Activated B cell treated with CpG ODN at 0.5 μM for 24 hours (primary cell): Measurements from ENCODE around the gene KMT2E. TPM values are rescaled to one million over a fixed set of nuclear protein-coding genes. Genes with fewer than 3 reads are reported as not detected.

ENCODE experiments used
- ATAC-seq: fragments of 200-7000 bp; cut with Tn5 transposase; one replicate; pipeline ENCODE4 v1.10.0; 2021; ENCODE audit warnings: low read depth, mild to moderate bottlenecking, moderate library complexity
- CTCF ChIA-PET: fragments of 350-600 bp; sonication (Branson Sonifier 250); formaldehyde crosslinking; loops from one replicate; lab custom pipeline; 2021; ENCODE audit warnings: antibody characterized with exemption; lab: Charles Lee
- POLR2A ChIA-PET: fragments of 350-600 bp; sonication (Branson Sonifier 250); formaldehyde crosslinking; loops from one replicate; lab custom pipeline; 2021; ENCODE audit warnings: antibody characterized with exemption; lab: Charles Lee
- DNase-seq: peaks from one replicate; pipeline ENCODE4 v3.0.0; 2022
- H3K27ac Mint-ChIP-seq: one replicate; pipeline ENCODE4 v1.8.0; 2020; ENCODE audit warnings: mixed read lengths
- H3K27me3 Mint-ChIP-seq: one replicate; pipeline ENCODE4 v1.8.0; 2021; ENCODE audit warnings: mixed read lengths
- H3K36me3 Mint-ChIP-seq: one replicate; pipeline ENCODE4 v1.8.0; 2021; ENCODE audit warnings: low read depth, mixed read lengths
- H3K4me1 Mint-ChIP-seq: one replicate; pipeline ENCODE4 v1.8.0; 2021; ENCODE audit warnings: mixed read lengths
- H3K4me3 Mint-ChIP-seq: one replicate; pipeline ENCODE4 v1.8.0; 2020; ENCODE audit warnings: mild to moderate bottlenecking, mixed read lengths
- H3K9me3 Mint-ChIP-seq: one replicate; pipeline ENCODE4 v1.8.0; 2020; ENCODE audit warnings: mixed read lengths
- intact Hi-C: fragments of 100-400 bp; cut with micrococcal nuclease; formaldehyde crosslinking; loops from one replicate; pipeline ENCODE4 v1.15.1; 2024
- total RNA-seq: library from RNA; stranded (reverse); gene quantifications from 2 replicates; pipeline ENCODE4 v1.2.3, GENCODE V29; 2022
- TF ChIP-seq, protein P1 (sequence below): fragments of 200-600 bp; IDR thresholded peaks from one replicate; pipeline ENCODE4 v1.8.0; 2022; ENCODE audit warnings: antibody characterized with exemption, mild to moderate bottlenecking

KMT2E gene, protein sequence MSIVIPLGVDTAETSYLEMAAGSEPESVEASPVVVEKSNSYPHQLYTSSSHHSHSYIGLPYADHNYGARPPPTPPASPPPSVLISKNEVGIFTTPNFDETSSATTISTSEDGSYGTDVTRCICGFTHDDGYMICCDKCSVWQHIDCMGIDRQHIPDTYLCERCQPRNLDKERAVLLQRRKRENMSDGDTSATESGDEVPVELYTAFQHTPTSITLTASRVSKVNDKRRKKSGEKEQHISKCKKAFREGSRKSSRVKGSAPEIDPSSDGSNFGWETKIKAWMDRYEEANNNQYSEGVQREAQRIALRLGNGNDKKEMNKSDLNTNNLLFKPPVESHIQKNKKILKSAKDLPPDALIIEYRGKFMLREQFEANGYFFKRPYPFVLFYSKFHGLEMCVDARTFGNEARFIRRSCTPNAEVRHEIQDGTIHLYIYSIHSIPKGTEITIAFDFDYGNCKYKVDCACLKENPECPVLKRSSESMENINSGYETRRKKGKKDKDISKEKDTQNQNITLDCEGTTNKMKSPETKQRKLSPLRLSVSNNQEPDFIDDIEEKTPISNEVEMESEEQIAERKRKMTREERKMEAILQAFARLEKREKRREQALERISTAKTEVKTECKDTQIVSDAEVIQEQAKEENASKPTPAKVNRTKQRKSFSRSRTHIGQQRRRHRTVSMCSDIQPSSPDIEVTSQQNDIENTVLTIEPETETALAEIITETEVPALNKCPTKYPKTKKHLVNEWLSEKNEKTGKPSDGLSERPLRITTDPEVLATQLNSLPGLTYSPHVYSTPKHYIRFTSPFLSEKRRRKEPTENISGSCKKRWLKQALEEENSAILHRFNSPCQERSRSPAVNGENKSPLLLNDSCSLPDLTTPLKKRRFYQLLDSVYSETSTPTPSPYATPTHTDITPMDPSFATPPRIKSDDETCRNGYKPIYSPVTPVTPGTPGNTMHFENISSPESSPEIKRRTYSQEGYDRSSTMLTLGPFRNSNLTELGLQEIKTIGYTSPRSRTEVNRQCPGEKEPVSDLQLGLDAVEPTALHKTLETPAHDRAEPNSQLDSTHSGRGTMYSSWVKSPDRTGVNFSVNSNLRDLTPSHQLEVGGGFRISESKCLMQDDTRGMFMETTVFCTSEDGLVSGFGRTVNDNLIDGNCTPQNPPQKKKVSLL (N-terminal part only)
- 164 and 183 TPM in 2 replicates for total RNA-seq

GRCh38 chr7:105013816-105014692 lies at the start of gene KMT2E:
TSS of gene KMT2E (plus strand) at chr7:105014205. CDS start at chr7:105040953, 26,748 bp downstream.
- Mint-ChIP-seq H3K9me3 (no peaks in the 10 kb centered on the region), H3K36me3 (peaks cover 72% of the 10 kb centered on the region), H3K4me3 (peak within 1 kb of the TSS; percentile 96), H3K4me1 (peaks cover 51% of the 10 kb centered on the region), H3K27me3 (no peaks in the 10 kb centered on the region), H3K27ac (peak within 1 kb of the TSS; percentile 100)
- peak; percentile 35 for ATAC-seq
- intact Hi-C loops, result loop anchor here (1.0 to 10.0 kb wide), 13 partner anchors 8 to 1939 kb away; partner anchors contain the start of genes ARMC10, FBXL13, PUS7 and RINT1
- TF ChIP-seq, protein P1, sequence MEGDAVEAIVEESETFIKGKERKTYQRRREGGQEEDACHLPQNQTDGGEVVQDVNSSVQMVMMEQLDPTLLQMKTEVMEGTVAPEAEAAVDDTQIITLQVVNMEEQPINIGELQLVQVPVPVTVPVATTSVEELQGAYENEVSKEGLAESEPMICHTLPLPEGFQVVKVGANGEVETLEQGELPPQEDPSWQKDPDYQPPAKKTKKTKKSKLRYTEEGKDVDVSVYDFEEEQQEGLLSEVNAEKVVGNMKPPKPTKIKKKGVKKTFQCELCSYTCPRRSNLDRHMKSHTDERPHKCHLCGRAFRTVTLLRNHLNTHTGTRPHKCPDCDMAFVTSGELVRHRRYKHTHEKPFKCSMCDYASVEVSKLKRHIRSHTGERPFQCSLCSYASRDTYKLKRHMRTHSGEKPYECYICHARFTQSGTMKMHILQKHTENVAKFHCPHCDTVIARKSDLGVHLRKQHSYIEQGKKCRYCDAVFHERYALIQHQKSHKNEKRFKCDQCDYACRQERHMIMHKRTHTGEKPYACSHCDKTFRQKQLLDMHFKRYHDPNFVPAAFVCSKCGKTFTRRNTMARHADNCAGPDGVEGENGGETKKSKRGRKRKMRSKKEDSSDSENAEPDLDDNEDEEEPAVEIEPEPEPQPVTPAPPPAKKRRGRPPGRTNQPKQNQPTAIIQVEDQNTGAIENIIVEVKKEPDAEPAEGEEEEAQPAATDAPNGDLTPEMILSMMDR, result no peak
- CTCF ChIA-PET, result interaction anchor here (0.6 to 5.6 kb wide), 2 partner anchors 31 to 73 kb away, joined by 3 to 55 read pairs; no protein-coding TSS in a partner anchor
- POLR2A ChIA-PET, result interaction anchor here (0.7 to 14.0 kb wide), 32 partner anchors 9 to 1857 kb away, joined by 3 to 545 read pairs (median 4); partner anchors contain the start of genes NAMPT and RINT1
- DNase-seq, result peak; percentile 91

DNA sequence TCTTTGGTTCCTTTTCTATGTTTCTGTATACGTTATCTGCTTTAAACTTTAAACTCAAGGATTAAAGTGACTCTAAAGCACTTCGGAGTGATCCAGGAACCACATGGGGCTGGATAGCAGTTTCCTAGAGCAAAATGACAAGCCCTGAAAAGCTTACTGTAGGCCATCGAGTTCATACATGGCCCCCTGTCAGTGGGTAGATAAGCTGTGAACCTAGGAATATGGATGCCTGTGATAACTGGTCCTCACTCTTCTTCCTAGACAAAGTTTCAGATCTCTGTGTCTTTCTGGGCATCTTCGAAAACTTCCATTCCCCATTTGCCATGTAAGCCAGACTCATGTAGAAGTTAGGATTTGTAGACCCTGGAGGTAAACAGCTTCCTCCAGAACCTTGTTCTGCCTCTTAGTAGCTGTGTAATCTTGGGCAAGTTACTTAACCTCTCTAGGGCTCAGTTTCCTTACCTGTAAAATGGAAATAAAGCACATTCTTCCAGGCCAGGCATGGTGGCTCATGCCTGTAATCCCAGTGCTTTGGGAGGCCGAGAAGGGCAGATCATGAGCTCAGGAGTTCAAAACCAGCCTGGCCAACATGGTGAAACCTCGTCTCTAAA lies 49.3 kb upstream of the KMT2E start:
- TF ChIP-seq, protein P1, result no peak
- Mint-ChIP-seq H3K4me1 (peaks cover 41% of the 10 kb centered on the region), H3K27ac (no peak overlapping the region), H3K27me3 (no peaks in the 10 kb centered on the region), H3K4me3 (no peak overlapping the region), H3K9me3 (no peaks in the 10 kb centered on the region), H3K36me3 (peaks cover 59% of the 10 kb centered on the region)
- ChIA-PET CTCF (interaction anchor here (1.2 kb wide), 1 partner anchor 16 kb away, joined by 5 read pairs; no protein-coding TSS in a partner anchor), POLR2A (interaction anchor here (0.5 to 1.1 kb wide), 3 partner anchors 24 to 1147 kb away, joined by 3 to 4 read pairs (median 4); partner anchors contain the start of genes KMT2E and SYPL1)
- DNase-seq (no peak), ATAC-seq (no peak)
- intact Hi-C loops, result no loop called here

DNA sequence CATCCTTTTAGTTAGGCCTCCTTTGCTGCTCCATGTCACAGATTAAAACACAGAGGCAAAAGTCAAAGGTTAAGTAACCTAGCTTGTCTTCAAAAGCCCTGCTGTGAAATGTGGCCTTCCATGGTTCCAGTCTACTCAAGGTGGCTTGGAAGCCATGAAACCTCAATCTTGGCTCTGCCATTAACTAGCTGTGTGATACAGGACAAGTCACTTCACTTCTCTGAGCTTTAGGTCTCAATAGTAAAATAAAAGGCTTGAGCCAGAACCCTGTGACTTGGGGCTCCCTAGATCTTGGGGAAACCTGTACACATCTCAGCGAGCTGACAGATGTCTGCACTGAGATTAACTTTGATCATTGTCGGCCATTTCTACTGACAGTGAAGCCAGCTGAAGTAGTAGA lies 48.0 kb upstream of the KMT2E start:
- DNase-seq, result no peak
- no peak for ATAC-seq
- H3K9me3 Mint-ChIP-seq, result no peaks in the 10 kb centered on the region
- H3K4me3 Mint-ChIP-seq, result no peak overlapping the region
- CTCF ChIA-PET, result interaction anchor here (2.1 kb wide), 1 partner anchor 15 kb away, joined by 6 read pairs; no protein-coding TSS in a partner anchor
- peaks cover 36% of the 10 kb centered on the region for H3K4me1 Mint-ChIP-seq
- intact Hi-C loops, result no loop called here
- H3K36me3 Mint-ChIP-seq, result peaks cover 65% of the 10 kb centered on the region
- H3K27me3 Mint-ChIP-seq, result no peaks in the 10 kb centered on the region
- H3K27ac Mint-ChIP-seq, result no peak overlapping the region
- TF ChIP-seq, protein P1, result no peak
- POLR2A ChIA-PET, result interaction anchor here (0.6 to 2.0 kb wide), 4 partner anchors 18 to 354 kb away, joined by 3 to 7 read pairs (median 4); no protein-coding TSS in a partner anchor

- intact Hi-C loops, result no loop called here
- Mint-ChIP-seq H3K4me3 (no peak overlapping the region), H3K36me3 (peaks cover 67% of the 10 kb centered on the region), H3K4me1 (peaks cover 36% of the 10 kb centered on the region), H3K9me3 (no peaks in the 10 kb centered on the region), H3K27me3 (no peaks in the 10 kb centered on the region), H3K27ac (no peak overlapping the region)
- TF ChIP-seq, protein P1, result no peak
- ChIA-PET CTCF (interaction anchor here (2.1 kb wide), 1 partner anchor 14 kb away, joined by 6 read pairs; no protein-coding TSS in a partner anchor), POLR2A (interaction anchor here (1.1 to 2.8 kb wide), 4 partner anchors 16 to 46 kb away, joined by 4 to 7 read pairs (median 6); no protein-coding TSS in a partner anchor)
- no peak for DNase-seq
- no peak for ATAC-seq
Measured at GRCh38 chr7:104967088-104967487, 46.9 kb upstream of the KMT2E start.
